GM10847 (cell line): ENCODE results near the gene PELI2.

ENCODE experiments used
- POLR2A ChIP-seq: IDR thresholded peaks from 2 replicates; pipeline ENCODE4 v1.6.1; 2011; ENCODE audit not compliant: insufficient read length; ENCODE audit errors: extremely low read depth

Gene PELI2, protein sequence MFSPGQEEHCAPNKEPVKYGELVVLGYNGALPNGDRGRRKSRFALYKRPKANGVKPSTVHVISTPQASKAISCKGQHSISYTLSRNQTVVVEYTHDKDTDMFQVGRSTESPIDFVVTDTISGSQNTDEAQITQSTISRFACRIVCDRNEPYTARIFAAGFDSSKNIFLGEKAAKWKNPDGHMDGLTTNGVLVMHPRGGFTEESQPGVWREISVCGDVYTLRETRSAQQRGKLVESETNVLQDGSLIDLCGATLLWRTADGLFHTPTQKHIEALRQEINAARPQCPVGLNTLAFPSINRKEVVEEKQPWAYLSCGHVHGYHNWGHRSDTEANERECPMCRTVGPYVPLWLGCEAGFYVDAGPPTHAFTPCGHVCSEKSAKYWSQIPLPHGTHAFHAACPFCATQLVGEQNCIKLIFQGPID

DNA sequence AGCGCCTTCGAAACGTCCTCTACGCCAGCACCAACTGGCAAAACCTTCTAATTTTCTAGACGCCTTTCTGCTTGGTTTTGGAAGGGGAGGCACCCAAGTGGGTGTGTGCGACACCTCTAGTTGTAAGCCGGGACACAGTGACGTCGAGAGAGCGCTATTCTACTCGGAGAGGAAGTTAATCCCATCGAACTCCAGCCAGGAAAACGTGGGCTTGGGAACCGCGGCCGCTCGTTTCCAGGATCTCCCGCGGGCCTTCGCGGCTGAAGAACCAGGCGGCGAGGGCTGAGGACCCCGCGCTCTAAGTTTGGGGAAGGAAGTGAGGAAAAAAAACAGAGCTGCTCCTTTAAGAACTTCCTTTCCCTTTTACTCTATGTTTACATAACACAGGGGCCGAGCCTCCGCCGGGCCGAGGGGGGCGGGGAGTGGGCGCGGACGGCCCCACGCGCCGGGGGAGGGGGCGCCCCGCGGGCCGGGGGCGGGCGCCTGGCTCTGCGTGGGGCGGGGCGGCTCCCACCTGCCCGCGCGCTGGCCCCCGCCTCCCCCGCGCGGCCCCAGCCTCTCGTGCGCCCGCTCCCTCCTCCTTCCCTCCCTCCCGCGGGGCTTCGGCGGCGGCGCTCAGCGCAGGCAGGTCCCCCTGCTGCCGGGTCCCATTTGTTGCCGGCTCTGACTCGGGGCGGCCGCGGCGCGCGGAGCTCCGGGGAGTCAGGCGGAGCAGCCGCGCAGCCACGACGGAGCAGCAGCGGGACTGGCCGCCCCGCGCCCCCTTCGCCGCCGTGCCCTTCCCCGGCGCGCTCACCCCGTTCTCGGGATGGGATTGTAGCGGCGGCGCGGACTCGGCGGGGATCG lies at the start of gene PELI2:
Gene PELI2 (plus strand): TSS at position 647 of the 846 bp plus-strand sequence. CDS start 250 bp downstream, outside the sequence.
- TF ChIP-seq POLR2A, result no peak

DNA sequence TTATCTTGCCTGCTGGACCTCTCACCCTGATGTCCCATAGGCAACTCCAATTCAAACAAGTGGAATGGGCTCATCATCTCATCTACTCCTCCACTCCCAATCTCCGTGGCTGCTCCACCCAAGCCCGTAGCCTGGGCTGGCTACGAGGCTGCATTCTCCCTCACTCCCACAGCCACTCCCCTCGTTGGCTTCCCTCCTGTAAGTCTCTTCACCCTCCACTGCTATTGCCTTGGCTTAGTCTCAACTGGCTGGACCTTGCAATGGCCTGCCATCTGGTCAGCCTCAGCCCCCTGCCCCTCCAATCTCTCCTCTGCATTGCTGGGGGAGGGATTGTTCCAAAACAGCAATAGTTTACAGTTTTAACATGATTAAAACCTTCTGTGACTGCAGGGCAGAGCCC lies 44.4 kb upstream of the PELI2 start:
- no peak for TF ChIP-seq POLR2A

DNA sequence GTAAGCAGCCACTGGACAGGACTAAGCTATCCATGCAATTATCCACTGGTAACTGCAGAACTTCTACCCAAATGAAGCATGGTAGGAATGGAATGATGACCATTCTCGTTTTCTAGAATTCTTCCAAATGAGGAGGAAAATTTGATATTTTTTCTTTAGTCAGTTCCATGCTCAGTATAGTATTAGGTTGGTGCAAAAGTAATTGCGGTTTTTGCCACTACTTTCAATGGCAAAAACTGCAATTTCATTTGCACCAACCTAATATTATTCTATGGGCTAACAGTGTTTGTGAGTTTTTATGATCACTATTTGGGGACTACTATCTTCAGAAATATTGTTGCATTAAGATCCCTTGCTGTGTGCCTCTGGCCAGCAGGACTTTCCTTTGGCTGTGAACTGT lies 42.9 kb upstream of the PELI2 start:
- no peak for TF ChIP-seq POLR2A

DNA sequence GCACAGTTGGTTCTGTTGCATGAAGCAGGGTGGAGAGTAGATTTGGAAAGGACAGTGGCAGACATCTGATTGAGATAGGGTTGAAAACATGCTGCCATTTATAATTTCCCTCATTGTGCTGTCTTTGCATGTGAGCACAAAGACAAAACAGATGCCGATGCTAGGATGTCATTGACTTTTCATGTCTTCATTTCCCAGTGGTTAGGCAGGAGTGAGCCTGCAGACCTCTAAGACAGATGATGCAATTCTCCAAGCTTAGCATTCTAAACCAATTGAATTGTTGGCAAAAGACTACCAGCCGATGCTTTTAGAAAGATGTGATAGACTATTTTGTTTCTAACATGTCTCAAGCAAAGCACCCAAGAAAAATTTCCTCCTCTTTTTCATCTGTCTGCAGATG lies 37.1 kb upstream of the PELI2 start:
- TF ChIP-seq POLR2A, result no peak

DNA sequence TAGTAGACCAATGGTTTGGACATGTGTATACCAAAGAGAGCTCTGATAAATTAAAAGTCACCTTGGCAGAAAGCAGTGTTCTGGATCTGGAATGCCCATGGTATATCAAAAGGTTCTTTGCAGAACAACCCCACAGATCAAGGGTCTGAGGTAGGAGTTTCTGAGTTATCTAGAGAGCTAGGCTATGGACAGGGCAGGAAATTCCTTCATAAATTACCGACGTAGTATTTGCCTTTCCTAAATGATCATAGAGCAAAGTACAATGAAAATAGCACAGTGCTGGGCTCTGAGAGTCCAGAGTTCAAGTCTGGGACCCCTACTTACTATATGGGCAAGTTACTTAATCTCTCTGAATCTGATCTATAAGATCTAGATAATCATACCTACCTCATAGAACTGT lies 35.3 kb upstream of the PELI2 start:
- no peak for TF ChIP-seq POLR2A

DNA sequence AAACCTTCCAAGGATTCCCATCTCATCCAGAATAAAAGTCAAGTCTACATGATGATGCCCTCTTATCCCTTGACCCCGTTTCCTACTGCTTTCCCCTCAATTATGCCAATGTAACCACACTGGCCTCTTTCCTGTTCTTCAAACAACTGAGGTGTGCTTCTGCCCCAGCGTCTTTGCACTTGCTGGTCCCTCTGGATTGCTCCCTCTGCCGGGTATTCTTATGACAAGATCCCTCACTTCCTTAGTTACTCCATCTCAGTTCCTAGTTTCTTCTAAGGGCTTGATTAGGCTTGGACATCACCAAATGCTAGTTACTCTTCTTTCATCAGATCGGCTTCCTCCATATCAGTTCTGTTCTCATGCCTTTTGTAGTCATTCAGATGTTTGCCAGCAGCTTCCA lies 32.7 kb upstream of the PELI2 start:
- no peak for TF ChIP-seq POLR2A

DNA sequence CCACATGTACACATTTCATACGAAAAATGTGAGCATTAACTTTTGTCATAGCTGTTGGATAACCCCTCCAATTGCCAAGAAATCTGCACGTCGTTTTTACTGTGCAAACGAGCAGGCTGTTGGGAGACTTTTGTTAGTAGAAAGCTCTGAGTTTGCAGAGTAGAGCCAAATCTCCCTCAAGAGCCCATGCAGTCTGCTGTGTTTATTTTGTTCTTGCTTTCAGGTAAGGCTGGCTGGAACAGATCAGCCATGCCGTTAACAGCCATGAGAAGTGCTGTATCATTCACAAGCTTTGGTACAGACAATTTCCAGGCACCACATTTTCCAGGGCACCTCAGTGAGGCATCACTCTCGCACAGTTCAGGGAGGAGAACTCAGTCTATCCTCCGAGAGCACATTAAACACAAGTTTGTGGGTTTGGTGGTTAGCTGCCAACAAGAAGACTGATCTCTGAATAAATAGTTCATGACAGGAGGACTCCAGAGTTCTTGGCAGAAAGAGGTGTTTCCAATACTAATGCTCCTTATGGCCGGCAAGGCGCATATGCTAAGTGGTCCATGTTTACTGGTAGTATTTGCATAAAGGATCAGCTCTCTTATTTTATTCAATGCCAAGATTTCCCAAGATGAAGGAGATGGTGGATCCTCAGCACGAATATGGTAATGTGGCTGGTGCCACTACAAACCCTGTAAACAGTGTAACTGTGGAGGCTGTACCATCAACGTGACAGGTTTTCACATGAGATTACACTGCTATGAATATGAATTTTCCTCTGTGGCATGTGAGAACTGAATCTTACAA lies 30.3 kb upstream of the PELI2 start:
- no peak for TF ChIP-seq POLR2A

DNA sequence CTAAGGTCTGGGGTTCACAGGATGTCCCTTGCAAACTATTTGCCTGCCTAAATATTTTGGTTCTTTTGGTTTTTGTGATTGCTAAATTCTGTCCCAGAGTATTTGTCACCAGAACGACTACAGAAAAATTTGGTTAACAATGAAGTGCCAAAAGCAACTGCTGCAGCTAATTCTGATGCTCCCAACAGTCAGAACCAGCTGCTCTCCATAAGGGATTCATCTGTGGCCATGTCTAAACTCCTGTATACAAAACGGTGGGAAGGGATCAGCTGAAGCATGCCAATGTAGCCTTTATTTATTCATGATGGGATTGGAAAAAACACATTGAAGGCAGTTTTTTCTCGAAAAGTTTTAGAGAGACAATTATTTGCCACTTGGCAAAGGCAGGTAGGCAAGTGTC lies 29.3 kb upstream of the PELI2 start:
- no peak for TF ChIP-seq POLR2A

DNA sequence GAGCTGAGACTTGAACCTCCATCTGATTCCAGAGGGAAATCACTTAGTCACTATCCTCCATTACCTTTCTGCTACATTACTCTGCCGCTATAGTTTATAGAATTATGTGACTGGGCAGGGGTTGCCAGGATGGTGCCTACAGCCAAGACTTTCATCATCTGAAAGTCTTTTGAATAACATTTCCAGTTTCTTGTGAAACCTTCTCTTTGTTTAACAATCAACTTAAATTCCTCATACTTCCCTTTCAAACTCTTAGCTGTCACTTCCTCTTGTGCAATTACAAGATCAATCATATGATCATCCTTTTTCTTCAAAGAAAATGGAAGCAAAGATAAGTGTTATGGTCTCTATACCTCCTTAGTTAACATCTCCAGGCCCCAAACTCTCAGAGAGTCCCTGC lies 25.4 kb upstream of the PELI2 start:
- no peak for TF ChIP-seq POLR2A

DNA sequence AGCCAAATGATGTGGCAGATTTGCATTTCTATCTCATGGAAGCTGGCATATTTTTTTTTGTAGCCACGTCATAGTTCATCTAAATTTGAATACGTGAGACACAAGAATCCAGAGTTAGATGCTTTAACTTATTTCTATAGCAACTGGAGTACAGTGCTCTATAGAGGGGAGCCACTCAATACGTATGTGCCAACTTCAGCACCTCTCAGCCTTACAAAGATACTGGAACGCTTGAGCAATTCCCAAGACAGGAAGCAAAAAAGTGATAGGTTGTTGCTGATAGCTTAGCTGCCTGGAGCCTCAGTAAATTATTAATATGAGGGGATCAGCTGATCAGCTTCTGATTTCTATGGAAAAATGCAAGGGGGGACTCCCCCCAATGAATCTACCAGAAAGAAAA lies 24.1 kb upstream of the PELI2 start:
- no peak for TF ChIP-seq POLR2A

DNA sequence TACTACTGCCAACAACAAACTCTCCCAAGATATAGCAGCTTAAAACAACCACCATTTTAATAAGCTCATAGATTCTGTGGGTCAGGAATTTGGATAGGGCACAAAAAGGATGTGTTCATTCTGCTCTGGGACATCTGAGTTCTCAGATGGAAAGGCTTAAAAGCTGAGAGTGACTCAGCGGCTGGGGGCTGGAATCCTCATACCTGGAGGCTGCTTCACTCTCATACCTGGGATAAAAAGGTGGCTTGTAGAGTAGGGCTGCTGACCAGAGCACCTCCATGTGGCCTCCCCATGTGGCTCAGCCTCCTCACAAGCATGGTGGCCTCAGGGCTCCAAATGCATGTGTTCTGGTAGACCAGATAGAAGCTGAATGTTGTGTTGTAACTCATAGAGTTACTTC lies 20.2 kb upstream of the PELI2 start:
- TF ChIP-seq POLR2A, result no peak

DNA sequence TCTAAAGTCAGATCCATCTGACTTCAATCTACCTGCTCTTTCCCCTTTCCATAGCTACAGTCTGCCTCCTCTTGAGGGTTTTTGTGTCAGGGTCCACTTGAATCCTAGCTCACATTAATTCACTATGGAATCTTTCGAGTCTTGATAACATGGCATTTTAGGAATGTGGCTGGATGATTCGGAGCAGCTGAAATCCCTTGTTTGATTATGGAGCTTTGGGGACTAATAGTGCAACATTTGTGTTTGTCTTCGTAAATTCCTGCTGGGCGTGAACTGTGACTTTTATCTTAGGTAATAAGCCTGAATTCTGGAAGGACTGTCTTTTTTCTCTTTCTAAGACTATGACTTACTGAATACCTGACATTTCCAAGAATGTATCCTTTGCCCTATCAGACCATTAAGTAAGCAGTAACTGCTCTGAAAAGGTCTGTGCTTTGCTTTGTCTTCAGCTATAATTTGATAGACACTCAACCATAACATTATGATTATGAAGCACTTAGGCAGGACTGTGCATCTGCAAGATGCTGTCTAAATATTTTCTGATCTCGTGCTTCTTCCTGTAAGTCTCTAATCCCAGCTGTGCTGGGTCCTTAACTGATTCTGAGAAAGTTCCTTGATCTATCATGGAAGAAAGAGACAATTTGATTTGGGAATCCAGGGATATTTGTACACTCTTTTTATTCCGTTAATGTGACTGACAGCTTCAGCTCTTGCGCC lies 19.0 kb upstream of the PELI2 start:
- no peak for TF ChIP-seq POLR2A

DNA sequence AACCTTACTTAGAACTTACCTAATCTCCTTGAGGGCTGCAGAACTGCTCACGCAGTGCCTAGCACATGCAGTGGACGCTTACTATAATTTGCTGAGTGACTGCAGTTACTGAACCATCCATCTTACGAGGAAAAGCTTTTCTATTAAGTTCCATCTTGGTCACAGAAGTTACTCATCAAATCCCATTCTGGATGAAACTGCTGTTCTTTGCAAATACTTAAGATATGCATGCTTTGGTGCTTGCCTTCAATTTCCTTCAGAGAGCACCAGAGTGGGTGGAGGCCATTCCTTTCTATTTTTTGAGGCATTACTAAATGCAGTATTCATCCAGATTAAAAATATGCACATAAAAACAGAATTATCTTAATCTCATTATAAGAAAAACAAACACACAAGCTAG lies 17.7 kb upstream of the PELI2 start:
- no peak for TF ChIP-seq POLR2A

DNA sequence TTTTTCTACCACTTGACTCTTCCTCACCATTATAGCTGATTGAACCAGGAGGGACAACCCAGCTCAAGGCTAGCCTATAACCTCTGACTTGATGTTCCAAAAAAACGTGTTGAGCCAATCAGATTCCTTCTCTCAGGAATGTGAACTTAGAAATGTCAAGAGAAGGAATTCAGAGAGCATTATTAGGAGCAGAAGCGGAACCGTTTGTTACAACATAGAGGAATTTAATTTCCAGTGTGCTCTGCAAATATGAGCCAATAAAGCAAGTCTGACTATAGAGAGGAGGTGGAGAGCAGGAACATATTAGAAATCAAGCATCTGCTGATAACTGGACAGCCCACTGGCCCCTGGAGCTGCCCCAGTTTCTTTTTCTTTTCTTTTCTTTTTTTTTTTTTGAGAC lies 15.3 kb upstream of the PELI2 start:
- no peak for TF ChIP-seq POLR2A

DNA sequence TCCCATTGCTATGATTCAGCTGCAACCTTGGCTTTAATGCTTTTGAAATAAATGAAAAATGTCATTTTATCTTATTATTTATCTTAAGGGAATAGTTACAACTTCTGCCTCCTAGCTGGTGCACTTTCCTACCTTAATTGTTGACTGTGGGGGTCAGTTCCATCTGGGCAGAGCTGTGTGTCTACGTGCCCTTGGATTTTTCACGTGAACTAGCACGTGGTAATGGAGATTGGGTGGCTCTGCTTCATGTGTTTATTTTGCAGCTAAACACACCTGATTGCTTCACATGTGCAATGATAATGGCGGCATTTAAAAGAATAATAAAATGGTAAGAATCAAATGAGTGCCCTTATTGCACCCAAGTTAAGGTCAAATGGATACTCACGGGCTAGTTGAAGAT lies 10.6 kb upstream of the PELI2 start:
- TF ChIP-seq POLR2A, result no peak

DNA sequence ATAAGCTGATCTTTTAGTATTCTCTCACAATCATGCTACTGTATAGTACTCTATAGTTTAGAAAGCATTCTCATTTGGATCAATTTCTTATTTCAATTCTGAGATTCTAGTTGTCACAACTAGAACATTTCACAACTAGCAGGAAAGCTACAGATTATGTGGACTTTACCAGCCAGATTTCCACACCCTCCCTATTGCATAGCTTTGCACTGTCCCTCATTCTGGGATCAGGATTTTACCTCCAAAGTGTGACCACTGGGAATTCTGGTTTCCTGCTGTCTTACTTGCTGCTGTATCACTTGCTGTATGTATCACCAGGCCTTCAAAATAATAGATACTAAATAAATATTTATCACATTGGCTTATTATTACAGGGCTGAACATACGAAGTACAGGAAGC lies 10.2 kb upstream of the PELI2 start:
- no peak for TF ChIP-seq POLR2A

DNA sequence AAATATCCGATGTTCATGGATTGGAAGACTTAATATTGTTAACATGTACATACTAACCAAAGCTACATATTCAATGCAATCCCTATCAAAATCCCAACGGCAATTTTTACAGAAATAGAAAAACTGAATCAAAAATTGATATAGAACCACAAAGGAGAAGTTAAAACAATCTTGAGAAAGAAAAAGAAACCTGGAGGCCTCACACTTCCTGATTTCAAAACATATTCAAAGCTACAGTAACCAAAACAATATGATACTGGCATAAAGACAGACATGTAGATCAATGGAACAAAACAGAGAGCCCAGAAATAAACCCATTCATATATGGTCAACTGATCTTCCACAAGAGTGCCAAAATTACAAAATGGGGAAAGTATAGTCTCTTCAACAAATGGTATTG lies 5.4 kb upstream of the PELI2 start:
- TF ChIP-seq POLR2A, result no peak
